Kidney (tissue), 14 donors: ENCODE results near the gene LPXN. TPM values are rescaled to one million over a fixed set of nuclear protein-coding genes. Genes with fewer than 3 reads are reported as not detected.

Experiments used
- DNase-seq, 5 donors: peaks; one replicate each; pipeline ENCODE4 v3.0.0-alpha.2; 2013 to 2020
- FAIRE-seq: peaks from 2 replicates; lab custom pipeline; 2012; peaks lifted over from hg19 to GRCh38; lab: Jason Lieb, UNC
- H3K27ac ChIP-seq, 2 donors: one replicate each; pipeline ENCODE4 v1.7.0; 2013; ENCODE audit warnings: low read depth in 2 of 2, low read length in 2 of 2, inconsistent platforms in 1 of 2
- H3K27me3 ChIP-seq: one replicate; pipeline ENCODE4 v1.7.1; 2013; ENCODE audit warnings: low read length, inconsistent platforms; ENCODE audit not compliant: control insufficient read depth, insufficient read depth
- H3K36me3 ChIP-seq, 3 donors: one replicate each; pipeline versions ENCODE4 v1.7.0 to v1.7.1; 2013; ENCODE audit warnings: low read length in 3 of 3, control low read depth in 1 of 3, inconsistent platforms in 1 of 3; ENCODE audit not compliant: insufficient read depth in 3 of 3, control insufficient read depth in 2 of 3
- H3K4me1 ChIP-seq, 3 donors: one replicate each; pipeline versions ENCODE4 v1.7.0 to v1.7.1; 2013; ENCODE audit warnings: low read length in 3 of 3, inconsistent platforms in 1 of 3, low read depth in 1 of 3; ENCODE audit not compliant: control insufficient read depth in 2 of 3, insufficient read depth in 2 of 3
- H3K4me3 ChIP-seq, 3 donors: one replicate each; pipeline versions ENCODE4 v1.7.0 to v1.8.1; 2013; ENCODE audit warnings: low read length in 3 of 3, control low read depth in 1 of 3, inconsistent platforms in 1 of 3
- H3K9ac ChIP-seq, 3 donors: one replicate each; pipeline versions ENCODE4 v1.7.0 to v1.7.1; 2013; ENCODE audit warnings: low read length in 3 of 3, control low read depth in 1 of 3, inconsistent platforms in 1 of 3
- H3K9me3 ChIP-seq, 3 donors: one replicate each; pipeline versions ENCODE4 v1.7.0 to v1.7.1; 2013; ENCODE audit warnings: low read length in 3 of 3, control low read depth in 1 of 3, inconsistent platforms in 1 of 3; ENCODE audit not compliant: control insufficient read depth in 2 of 3, insufficient read depth in 1 of 3
- intact Hi-C: fragments of 100-400 bp; cut with DNase I; formaldehyde crosslinking; loops from one replicate; pipeline ENCODE4 v1.11.1; 2022
- polyA plus RNA-seq: library from polyadenylated mRNA; stranded (reverse); fragments of 350-450 nt; fragmentation: Illumina TruSeq; extraction: RNeasy Lipid Tissue Mini Kit (QIAGEN cat#74804); gene quantifications from one replicate; pipeline ENCODE4 v1.2.3, GENCODE V29; 2014; ENCODE audit warnings: low read depth, low replicate concordance; ENCODE audit not compliant: insufficient read depth
- total RNA-seq: library from RNA; stranded (reverse); fragmentation: NEBNext Ultra II Directional; extraction: Animal tissue kit (Norgen Biotek cat#: 25700); gene quantifications from one replicate; pipeline ENCODE4 v1.2.1, GENCODE V29; 2021
- TF ChIP-seq, protein P1 (sequence below): IDR thresholded peaks from 3 replicates; pipeline ENCODE4 v1.5.1; 2012; ENCODE audit warnings: mild to moderate bottlenecking, moderate library complexity, borderline replicate concordance; ENCODE audit not compliant: insufficient read depth; ENCODE audit errors: extremely low read depth
- donor health status: control.
- donor health status: control.
- donor health status: control.
- donor health status: control.
- donor health status: control.
- donor health status: DM: yes; HTN: yes; CAD: no.
- donor health status: Normal renal cell carcinoma (clear cell type).

The LPXN gene
- total and polyA plus RNA-seq, 2 donors from 2014 or later: 8.0 to 16.8 TPM

DNA sequence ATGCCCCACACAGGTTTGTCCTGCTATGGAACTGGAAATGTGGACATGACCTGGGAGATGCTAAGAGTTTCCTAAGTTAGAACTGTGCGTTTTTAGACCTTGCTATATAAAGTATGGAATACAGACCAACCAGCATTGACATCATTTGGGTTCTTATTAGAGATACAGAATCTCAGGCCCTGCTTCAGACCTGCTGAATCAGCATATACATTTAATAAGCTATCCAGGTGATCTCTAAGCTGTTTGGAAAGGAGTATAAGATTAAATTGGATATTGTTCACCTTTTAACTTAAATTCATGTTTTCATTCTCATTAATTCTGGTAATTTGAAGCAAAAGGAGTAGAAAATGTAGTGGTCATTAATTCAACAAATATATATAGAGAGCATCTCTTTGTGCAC lies 39.9 kb upstream of the LPXN start:
- H3K9me3 ChIP-seq: no peaks in the 10 kb centered on the region
- FAIRE-seq (no peak), DNase-seq (no peak)
- TF ChIP-seq, protein P1, sequence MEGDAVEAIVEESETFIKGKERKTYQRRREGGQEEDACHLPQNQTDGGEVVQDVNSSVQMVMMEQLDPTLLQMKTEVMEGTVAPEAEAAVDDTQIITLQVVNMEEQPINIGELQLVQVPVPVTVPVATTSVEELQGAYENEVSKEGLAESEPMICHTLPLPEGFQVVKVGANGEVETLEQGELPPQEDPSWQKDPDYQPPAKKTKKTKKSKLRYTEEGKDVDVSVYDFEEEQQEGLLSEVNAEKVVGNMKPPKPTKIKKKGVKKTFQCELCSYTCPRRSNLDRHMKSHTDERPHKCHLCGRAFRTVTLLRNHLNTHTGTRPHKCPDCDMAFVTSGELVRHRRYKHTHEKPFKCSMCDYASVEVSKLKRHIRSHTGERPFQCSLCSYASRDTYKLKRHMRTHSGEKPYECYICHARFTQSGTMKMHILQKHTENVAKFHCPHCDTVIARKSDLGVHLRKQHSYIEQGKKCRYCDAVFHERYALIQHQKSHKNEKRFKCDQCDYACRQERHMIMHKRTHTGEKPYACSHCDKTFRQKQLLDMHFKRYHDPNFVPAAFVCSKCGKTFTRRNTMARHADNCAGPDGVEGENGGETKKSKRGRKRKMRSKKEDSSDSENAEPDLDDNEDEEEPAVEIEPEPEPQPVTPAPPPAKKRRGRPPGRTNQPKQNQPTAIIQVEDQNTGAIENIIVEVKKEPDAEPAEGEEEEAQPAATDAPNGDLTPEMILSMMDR: no peak
- no peak overlapping the region for H3K4me3 ChIP-seq
- peaks cover 0 to 6% (median 0%) of the 10 kb centered on the region in 3 donors for H3K4me1 ChIP-seq
- peaks cover 9 to 78% (median 35%) of the 10 kb centered on the region in 3 donors for H3K36me3 ChIP-seq
- H3K9ac ChIP-seq: no peak overlapping the region
- no peaks in the 10 kb centered on the region for H3K27me3 ChIP-seq
- intact Hi-C loops: no loop called here
- H3K27ac ChIP-seq: no peak overlapping the region

DNA sequence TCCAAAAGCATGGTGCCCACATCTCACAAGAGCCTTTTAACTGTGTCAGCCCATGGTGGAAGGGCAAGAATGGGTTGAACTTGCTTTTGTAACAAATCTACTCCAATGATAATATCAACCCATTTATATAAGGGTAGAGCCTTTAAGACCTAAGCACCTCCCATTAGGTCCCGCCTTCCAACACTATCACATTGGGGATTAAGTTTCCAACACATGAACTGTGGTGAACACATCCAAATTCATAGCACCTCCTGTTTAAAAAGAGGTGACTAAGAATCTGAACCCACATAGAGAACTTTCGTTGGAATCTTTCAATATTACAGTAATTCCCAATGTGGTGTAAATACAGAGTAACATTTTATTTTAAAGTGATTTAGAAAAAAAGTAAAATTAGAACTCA lies 37.6 kb upstream of the LPXN start:
- Histone ChIP-seq H3K36me3 (peaks cover 9 to 68% (median 34%) of the 10 kb centered on the region in 3 donors), H3K27me3 (no peaks in the 10 kb centered on the region), H3K9ac (no peak overlapping the region), H3K27ac (no peak overlapping the region), H3K9me3 (no peaks in the 10 kb centered on the region), H3K4me3 (no peak overlapping the region), H3K4me1 (peaks cover 0 to 6% (median 0%) of the 10 kb centered on the region in 3 donors)
- intact Hi-C loops: no loop called here
- no peak for FAIRE-seq
- DNase-seq: no peak
- TF ChIP-seq, protein P1: no peak

DNA sequence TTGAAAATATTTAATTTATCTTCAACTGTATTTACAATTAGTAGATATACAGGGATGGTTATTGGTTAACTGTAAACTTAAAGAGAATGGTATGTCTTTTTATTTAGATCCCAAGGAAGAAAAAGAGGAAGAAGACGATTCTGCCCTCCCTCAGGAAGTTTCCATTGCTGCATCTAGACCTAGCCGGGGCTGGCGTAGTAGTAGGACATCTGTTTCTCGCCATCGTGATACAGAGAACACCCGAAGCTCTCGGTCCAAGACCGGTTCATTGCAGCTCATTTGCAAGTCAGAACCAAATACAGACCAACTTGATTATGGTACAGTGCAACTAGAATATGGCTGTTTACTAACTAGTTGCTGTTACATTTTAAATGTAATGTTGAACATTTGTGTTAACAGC lies 34.1 kb upstream of the LPXN start:
- H3K36me3 ChIP-seq: peaks cover 7 to 39% (median 20%) of the 10 kb centered on the region in 3 donors
- DNase-seq (no peak), FAIRE-seq (no peak)
- TF ChIP-seq, protein P1: no peak
- no peak overlapping the region for H3K4me3 ChIP-seq
- intact Hi-C loops: no loop called here
- no peaks in the 10 kb centered on the region for H3K4me1 ChIP-seq
- no peak overlapping the region for H3K27ac ChIP-seq
- H3K27me3 ChIP-seq: no peaks in the 10 kb centered on the region
- no peak overlapping the region for H3K9ac ChIP-seq
- H3K9me3 ChIP-seq: no peaks in the 10 kb centered on the region

DNA sequence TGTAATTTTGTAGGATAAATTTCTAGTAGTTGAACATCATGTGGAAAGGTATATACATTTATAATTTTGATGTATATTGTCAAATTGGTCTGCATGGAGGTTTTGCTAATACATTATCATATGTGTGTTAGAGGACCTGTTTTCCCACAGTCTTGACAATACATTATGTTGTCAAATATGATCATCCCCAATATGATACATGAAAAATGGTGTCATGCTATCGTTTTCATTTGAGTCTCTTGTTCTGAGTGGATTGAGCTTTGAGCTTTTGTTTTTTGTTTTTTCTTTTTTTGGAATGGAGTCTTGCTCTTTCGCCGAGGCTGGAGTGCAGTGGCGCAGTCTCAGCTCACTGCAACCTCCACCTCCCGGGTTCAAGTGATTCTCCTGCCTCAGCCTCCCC lies 32.7 kb upstream of the LPXN start:
- DNase-seq: no peak
- no peak for FAIRE-seq
- intact Hi-C loops: no loop called here

More for the DNA sequence above, 32.7 kb upstream of the LPXN start:
- Histone ChIP-seq H3K27me3 (no peaks in the 10 kb centered on the region), H3K27ac (no peak overlapping the region), H3K9me3 (no peaks in the 10 kb centered on the region), H3K9ac (no peak overlapping the region), H3K4me1 (no peaks in the 10 kb centered on the region), H3K36me3 (peaks cover 7 to 27% (median 12%) of the 10 kb centered on the region in 3 donors), H3K4me3 (no peak overlapping the region)
- TF ChIP-seq, protein P1: no peak
